ENCODE measurements around the gene LCN6.
A peak's percentile ranks its signal among the peaks of the same experiment; 100 is the strongest.
"Not testable (repeated sequence)": the region's sequence is repeated elsewhere in the genome, so short reads cannot be mapped to it uniquely, and the experiment has no call there.

The LCN6 gene

GRCh38 chr9:136791516-136792276 is 43.4 kb upstream of the LCN6 start:
- peak overlapping the region; percentile 92 for H3K4me3 ChIP-seq (ENCODE audit: low read depth, low read length)
- TF ChIP-seq, protein P1, sequence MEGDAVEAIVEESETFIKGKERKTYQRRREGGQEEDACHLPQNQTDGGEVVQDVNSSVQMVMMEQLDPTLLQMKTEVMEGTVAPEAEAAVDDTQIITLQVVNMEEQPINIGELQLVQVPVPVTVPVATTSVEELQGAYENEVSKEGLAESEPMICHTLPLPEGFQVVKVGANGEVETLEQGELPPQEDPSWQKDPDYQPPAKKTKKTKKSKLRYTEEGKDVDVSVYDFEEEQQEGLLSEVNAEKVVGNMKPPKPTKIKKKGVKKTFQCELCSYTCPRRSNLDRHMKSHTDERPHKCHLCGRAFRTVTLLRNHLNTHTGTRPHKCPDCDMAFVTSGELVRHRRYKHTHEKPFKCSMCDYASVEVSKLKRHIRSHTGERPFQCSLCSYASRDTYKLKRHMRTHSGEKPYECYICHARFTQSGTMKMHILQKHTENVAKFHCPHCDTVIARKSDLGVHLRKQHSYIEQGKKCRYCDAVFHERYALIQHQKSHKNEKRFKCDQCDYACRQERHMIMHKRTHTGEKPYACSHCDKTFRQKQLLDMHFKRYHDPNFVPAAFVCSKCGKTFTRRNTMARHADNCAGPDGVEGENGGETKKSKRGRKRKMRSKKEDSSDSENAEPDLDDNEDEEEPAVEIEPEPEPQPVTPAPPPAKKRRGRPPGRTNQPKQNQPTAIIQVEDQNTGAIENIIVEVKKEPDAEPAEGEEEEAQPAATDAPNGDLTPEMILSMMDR (IDR thresholded peaks at IDR 0.05; ENCODE audit: borderline replicate concordance, insufficient read depth, low read depth, low read length) = peak; percentile 96

- TF ChIP-seq, protein P1 (IDR thresholded peaks at IDR 0.05; ENCODE audit: borderline replicate concordance, insufficient read depth, low read depth, low read length) = no peak
- peak within 1 kb of the TSS; percentile 92 for H3K4me3 ChIP-seq (ENCODE audit: low read depth, low read length)
These were observed 42.6 kb upstream of the LCN6 start, which contains the start of gene TMEM141 for GRCh38 chr9:136790640-136791515. Gene TMEM141, plus strand, starts transcription at chr9:136791344. Its CDS starts 27 bp downstream, at chr9:136791371.

GRCh38 chr9:136789523-136789937 is 41.2 kb upstream of the LCN6 start:
- no peak overlapping the region for H3K4me3 ChIP-seq (ENCODE audit: low read depth, low read length)
- TF ChIP-seq, protein P1 (IDR thresholded peaks at IDR 0.05; ENCODE audit: borderline replicate concordance, insufficient read depth, low read depth, low read length) = no peak

DNA sequence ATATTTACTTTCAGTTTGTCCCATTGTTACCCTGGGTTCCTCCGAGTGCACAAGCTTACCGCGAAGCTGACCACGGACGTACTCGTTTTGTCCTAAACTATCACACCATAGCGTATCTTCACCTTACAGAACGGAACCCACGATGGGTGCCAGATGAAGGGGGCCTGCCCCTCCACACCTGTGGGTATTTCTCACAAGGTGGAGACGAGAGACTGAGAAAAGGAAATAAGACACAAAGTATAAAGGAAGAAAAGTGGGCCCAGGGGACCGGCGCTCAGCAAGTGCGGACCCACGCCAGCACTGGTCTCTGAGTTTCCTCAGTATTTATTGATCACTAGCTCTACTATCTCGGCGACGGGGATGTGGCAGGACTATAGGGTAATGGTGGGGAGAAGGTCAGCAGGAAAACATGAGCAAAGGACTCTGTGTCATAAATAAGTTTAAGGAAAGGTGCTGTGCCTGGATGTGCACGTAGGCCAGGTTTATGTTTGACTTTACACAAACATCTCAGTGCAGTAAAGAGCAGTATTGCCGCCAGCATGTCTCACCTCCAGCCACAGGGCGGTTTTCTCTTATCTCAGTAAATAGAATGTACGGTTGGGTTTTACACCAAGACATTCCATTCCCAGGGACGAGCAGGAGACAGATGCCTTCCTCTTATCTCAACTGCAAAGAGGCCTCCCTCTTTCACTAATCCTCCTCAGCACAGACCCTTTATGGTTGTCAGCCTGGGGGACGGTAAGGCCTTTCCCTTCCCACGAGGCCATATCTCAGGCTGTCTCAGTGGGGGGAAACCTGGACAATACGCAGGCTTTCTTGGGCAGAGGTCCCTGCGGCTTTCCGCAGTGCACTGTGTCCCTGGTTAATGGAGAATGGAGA is 40.6 kb upstream of the LCN6 start:
- H3K4me3 ChIP-seq (ENCODE audit: low read depth, low read length) = not testable (repeated sequence)

GRCh38 chr9:136787690-136788400 is 39.5 kb upstream of the LCN6 start:
- H3K4me3 ChIP-seq (ENCODE audit: low read depth, low read length) = no peak overlapping the region
- TF ChIP-seq, protein P1 (IDR thresholded peaks at IDR 0.05; ENCODE audit: borderline replicate concordance, insufficient read depth, low read depth, low read length) = peak; percentile 67

DNA sequence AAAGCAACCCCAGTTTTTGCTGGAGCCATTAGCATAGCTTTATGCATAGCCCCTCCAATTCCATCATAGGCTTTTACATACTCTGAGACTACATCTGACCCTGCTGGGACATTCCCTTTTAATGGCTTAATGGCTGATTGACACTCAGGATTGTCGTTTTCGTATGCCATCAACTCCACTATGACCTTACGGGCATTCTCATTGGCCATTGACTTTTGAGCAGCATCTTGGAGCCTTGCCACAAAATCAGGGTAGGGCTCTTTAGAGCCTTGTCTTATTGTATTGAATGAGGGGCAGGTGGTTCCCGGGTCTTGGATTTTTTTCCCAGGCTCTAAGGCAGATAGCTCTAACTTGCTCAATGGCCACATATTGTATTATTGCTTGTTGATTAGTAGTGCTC is 38.7 kb upstream of the LCN6 start:
- H3K4me3 ChIP-seq (ENCODE audit: low read depth, low read length) = not testable (repeated sequence)

DNA sequence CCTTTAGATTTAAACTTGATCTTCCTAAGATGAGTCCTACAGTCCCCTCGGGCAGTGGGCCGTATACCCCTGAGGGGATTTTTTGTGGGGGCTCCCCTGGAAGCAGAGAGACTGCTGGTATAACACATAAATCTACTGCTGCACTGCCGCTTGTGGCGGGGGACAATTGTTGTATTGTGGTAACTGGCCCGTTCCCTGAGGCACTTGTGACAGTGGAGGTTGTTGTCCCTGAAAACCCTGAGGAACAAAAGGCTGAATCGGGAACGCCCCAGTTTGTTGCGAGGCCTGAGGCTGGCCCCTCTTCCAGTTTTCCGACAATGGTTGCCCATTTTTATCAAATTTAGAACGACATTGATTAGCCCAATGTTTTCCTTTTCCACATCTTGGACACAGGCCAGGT is 38.1 kb upstream of the LCN6 start:
- TF ChIP-seq, protein P1 (IDR thresholded peaks at IDR 0.05; ENCODE audit: borderline replicate concordance, insufficient read depth, low read depth, low read length) = no peak
- H3K4me3 ChIP-seq (ENCODE audit: low read depth, low read length) = no peak overlapping the region

- not testable (repeated sequence) for H3K4me3 ChIP-seq (ENCODE audit: low read depth, low read length)
These were observed 37.4 kb upstream of the LCN6 start for GRCh38 chr9:136785565-136786355.

Measured in GM12875 (cell line).